SJSA1 (cell line): ENCODE results near the gene LILRA5. TPM values are rescaled to one million over a fixed set of nuclear protein-coding genes. Genes with fewer than 3 reads are reported as not detected.

Experiments used
- DNase-seq, 2 experiments: peaks; one replicate each; pipeline ENCODE4 v3.0.0-alpha.2; 2015 to 2020; ENCODE audit warnings: low spot score in 2 of 2, low read depth in 1 of 2
- H3K27ac ChIP-seq: fragments of 250-450 bp; sonication (Bioruptor Pico); 2 replicates; pipeline ENCODE4 v1.5.1; 2020; ENCODE audit warnings: mild to moderate bottlenecking, moderate library complexity
- H3K27me3 ChIP-seq: fragments of 250-450 bp; sonication (Bioruptor Pico); replicated peaks from 2 replicates; pipeline ENCODE4 v1.5.1; 2020; ENCODE audit warnings: mild to moderate bottlenecking, moderate library complexity
- H3K36me3 ChIP-seq: fragments of 250-450 bp; sonication (Bioruptor Pico); 2 replicates; pipeline ENCODE4 v1.5.1; 2020; ENCODE audit warnings: mild to moderate bottlenecking
- H3K4me1 ChIP-seq: fragments of 250-450 bp; sonication (Bioruptor Pico); replicated peaks from 2 replicates; pipeline ENCODE4 v1.6.1; 2021; ENCODE audit warnings: mild to moderate bottlenecking
- H3K4me3 ChIP-seq: fragments of 250-450 bp; sonication (Bioruptor Pico); 2 replicates; pipeline ENCODE4 v1.5.1; 2020; ENCODE audit warnings: mild to moderate bottlenecking
- H3K9me3 ChIP-seq: fragments of 250-450 bp; sonication (Bioruptor Pico); replicated peaks from 2 replicates; pipeline ENCODE4 v1.5.1; 2020; ENCODE audit warnings: mild to moderate bottlenecking
- total RNA-seq: library from RNA; depleted of rRNA; stranded (reverse); fragments of >200 nt; shearing (Covaris generic); gene quantifications from 2 replicates; pipeline ENCODE4 v1.2.3, GENCODE V29; 2014; rRNA removed

Gene LILRA5
- total RNA-seq, 1 experiment from 2014 or later: not detected

- DNase-seq: no peak
- Histone ChIP-seq H3K27ac (no peak overlapping the region), H3K36me3 (no peaks in the 10 kb centered on the region)
These were observed 44.0 kb downstream of the LILRA5 start for GRCh38 chr19:54268936-54269335.

GRCh38 chr19:54266133-54266532, 46.8 kb downstream of the LILRA5 start:
- Histone ChIP-seq H3K36me3 (no peaks in the 10 kb centered on the region), H3K9me3 (no peaks in the 10 kb centered on the region), H3K27ac (no peak overlapping the region), H3K4me3 (no peak overlapping the region), H3K27me3 (peaks cover 13% of the 10 kb centered on the region), H3K4me1 (no peaks in the 10 kb centered on the region)
- DNase-seq: peak; percentile 30 to 73

More at GRCh38 chr19:54268936-54269335, 44.0 kb downstream of the LILRA5 start:
- Histone ChIP-seq H3K9me3 (no peaks in the 10 kb centered on the region), H3K4me1 (no peaks in the 10 kb centered on the region), H3K4me3 (no peak overlapping the region), H3K27me3 (peaks cover 19% of the 10 kb centered on the region)

GRCh38 chr19:54262470-54262869, 50.5 kb downstream of the LILRA5 start:
- Histone ChIP-seq H3K27me3 (peaks cover 27% of the 10 kb centered on the region), H3K36me3 (no peaks in the 10 kb centered on the region), H3K4me1 (no peaks in the 10 kb centered on the region), H3K4me3 (no peak overlapping the region), H3K9me3 (no peaks in the 10 kb centered on the region), H3K27ac (no peak overlapping the region)
- no peak for DNase-seq

- H3K36me3 ChIP-seq: no peaks in the 10 kb centered on the region
- no peak overlapping the region for H3K4me3 ChIP-seq
- H3K4me1 ChIP-seq: no peaks in the 10 kb centered on the region
- peaks cover 32% of the 10 kb centered on the region for H3K27me3 ChIP-seq
- peak in 1 of 2 experiments; percentile 26 for DNase-seq
- no peaks in the 10 kb centered on the region for H3K9me3 ChIP-seq
- no peak overlapping the region for H3K27ac ChIP-seq
These were observed 50.9 kb downstream of the LILRA5 start for GRCh38 chr19:54262066-54262465.

- Histone ChIP-seq H3K4me3 (no peak within 1 kb of the TSS), H3K4me1 (no peaks in the 10 kb centered on the region), H3K9me3 (no peaks in the 10 kb centered on the region), H3K36me3 (no peaks in the 10 kb centered on the region), H3K27ac (no peak within 1 kb of the TSS), H3K27me3 (peaks cover 64% of the 10 kb centered on the region)
- no peak for DNase-seq
These were observed 55.9 kb downstream of the LILRA5 start, which contains the start of gene LILRB5 for GRCh38 chr19:54257116-54257480. Gene LILRB5, minus strand, starts transcription at chr19:54257273. Its CDS starts 80 bp downstream, at chr19:54257193.

Other genes with a start within 250 kb of the LILRA5 start
- not detected in 2 replicates for gene VSTM1, start 249.3 kb downstream of the LILRA5 start, total RNA-seq
- not detected in 2 replicates for gene TARM1, start 231.8 kb downstream of the LILRA5 start, total RNA-seq
- not detected in 2 replicates for gene OSCAR, start 212.4 kb downstream of the LILRA5 start, total RNA-seq
- 24.2 and 51.7 TPM in 2 replicates for gene NDUFA3, start 210.3 kb downstream of the LILRA5 start, total RNA-seq
- 31.7 and 48.5 TPM in 2 replicates for gene TFPT, start 197.5 kb downstream of the LILRA5 start, total RNA-seq
- gene PRPF31, start 197.4 kb downstream of the LILRA5 start, total RNA-seq: 70.6 and 79.9 TPM in 2 replicates
- 13.9 and 14.2 TPM in 2 replicates for gene CNOT3, start 175.4 kb downstream of the LILRA5 start, total RNA-seq
- 15.8 and 18.9 TPM in 2 replicates for gene LENG1, start 153.4 kb downstream of the LILRA5 start, total RNA-seq
- 0.11 TPM in 1 of 2 replicates, not detected in the other for gene TMC4, start 140.0 kb downstream of the LILRA5 start, total RNA-seq
- gene MBOAT7, start 123.6 kb downstream of the LILRA5 start, total RNA-seq: 97.7 and 118 TPM in 2 replicates
- gene TSEN34, start 121.9 kb downstream of the LILRA5 start, total RNA-seq: 85.4 and 106 TPM in 2 replicates
- gene RPS9, start 112.3 kb downstream of the LILRA5 start, total RNA-seq: 1,209 and 2,142 TPM in 2 replicates
- gene LILRB3, start 90.2 kb downstream of the LILRA5 start, total RNA-seq: not detected in 2 replicates
- gene LILRA6, start 70.4 kb downstream of the LILRA5 start, total RNA-seq: not detected in 2 replicates
- gene LILRB5, start 55.9 kb downstream of the LILRA5 start, total RNA-seq: not detected in 2 replicates
- gene LILRB2, start 32.1 kb downstream of the LILRA5 start, total RNA-seq: not detected in 2 replicates
- gene LILRA4, start 26.0 kb upstream of the LILRA5 start, total RNA-seq: not detected in 2 replicates
- gene LAIR1, start 51.8 kb upstream of the LILRA5 start, total RNA-seq: not detected in 2 replicates
- gene TTYH1, start 102.3 kb upstream of the LILRA5 start, total RNA-seq: not detected in 2 replicates
- 9.5 and 14.4 TPM in 2 replicates for gene LENG8, start 136.0 kb upstream of the LILRA5 start, total RNA-seq
- gene LENG9, start 150.6 kb upstream of the LILRA5 start, total RNA-seq: 4.0 and 5.4 TPM in 2 replicates
- 1.2 and 8.8 TPM in 2 replicates for gene CDC42EP5, start 160.1 kb upstream of the LILRA5 start, total RNA-seq
- gene LAIR2, start 189.7 kb upstream of the LILRA5 start, total RNA-seq: not detected in 2 replicates